Neuronal stem cell (in vitro differentiated cells): ENCODE results near the gene TMTC1.

Experiments used
- DNase-seq: peaks from one replicate; pipeline ENCODE4 v3.0.0-alpha.2; 2013; ENCODE audit warnings: low spot score
- H2AFZ ChIP-seq: one replicate; pipeline ENCODE4 v1.6.1; 2013; ENCODE audit warnings: mild to moderate bottlenecking, low read length, inconsistent platforms
- H2AK5ac ChIP-seq: 2 replicates; pipeline ENCODE4 v1.6.1; 2013; ENCODE audit warnings: low read depth, mild to moderate bottlenecking, inconsistent platforms, low read length, moderate library complexity, mixed read lengths
- H2BK120ac ChIP-seq: 2 replicates; pipeline ENCODE4 v1.6.1; 2013; ENCODE audit warnings: low read depth, mild to moderate bottlenecking, inconsistent platforms, low read length, moderate library complexity, mixed read lengths
- H2BK12ac ChIP-seq: one replicate; pipeline ENCODE4 v1.6.1; 2013; ENCODE audit warnings: low read length, inconsistent platforms
- H2BK15ac ChIP-seq: 2 replicates; pipeline ENCODE4 v1.6.1; 2013; ENCODE audit warnings: mild to moderate bottlenecking, low read length, inconsistent platforms, mixed read lengths
- H2BK5ac ChIP-seq: one replicate; pipeline ENCODE4 v1.6.1; 2013; ENCODE audit warnings: inconsistent platforms, mild to moderate bottlenecking, low read length, moderate library complexity
- H3K14ac ChIP-seq: one replicate; pipeline ENCODE4 v1.6.1; 2013; ENCODE audit warnings: low read length, inconsistent platforms
- H3K18ac ChIP-seq: 2 replicates; pipeline ENCODE4 v1.6.1; 2013; ENCODE audit warnings: low read length, inconsistent platforms
- H3K23ac ChIP-seq: 2 replicates; pipeline ENCODE4 v1.6.1; 2013; ENCODE audit warnings: low read depth, mild to moderate bottlenecking, mixed read lengths, low read length, inconsistent platforms; ENCODE audit not compliant: poor library complexity
- H3K27ac ChIP-seq: replicated peaks from 3 replicates; pipeline ENCODE4 v1.5.1; 2013; ENCODE audit warnings: low read length, inconsistent platforms
- H3K27me3 ChIP-seq, 3 experiments: 2 replicates each; pipeline ENCODE4 v1.6.1; 2013; ENCODE audit warnings: low read length in 3 of 3, mild to moderate bottlenecking in 2 of 3, inconsistent platforms in 1 of 3, low read depth in 1 of 3, mixed read lengths in 1 of 3, moderate library complexity in 1 of 3; ENCODE audit not compliant: control insufficient read depth in 3 of 3, insufficient read depth in 3 of 3
- H3K36me3 ChIP-seq, 2 donors: replicated peaks in 1 of 2; 2 replicates each; pipeline ENCODE4 v1.6.1; 2013; ENCODE audit warnings: low read length in 2 of 2; ENCODE audit not compliant: control insufficient read depth in 2 of 2, insufficient read depth in 2 of 2
- H3K4ac ChIP-seq: 2 replicates; pipeline ENCODE4 v1.6.1; 2013; ENCODE audit warnings: inconsistent platforms, mild to moderate bottlenecking, low read length, moderate library complexity
- H3K4me1 ChIP-seq, 2 donors: 1 replicate in 1 of 2; 2 replicates in 1 of 2; pipeline ENCODE4 v1.6.1; 2013; ENCODE audit warnings: low read length in 2 of 2, low read depth in 1 of 2; ENCODE audit not compliant: control insufficient read depth in 2 of 2, insufficient read depth in 1 of 2
- H3K4me2 ChIP-seq: one replicate; pipeline ENCODE4 v1.6.1; 2013; ENCODE audit warnings: mild to moderate bottlenecking, low read length, inconsistent platforms; ENCODE audit not compliant: insufficient read depth, poor library complexity, severe bottlenecking
- H3K4me3 ChIP-seq, 2 donors: 2 replicates each; pipeline ENCODE4 v1.5.1; 2013; ENCODE audit warnings: low read length in 2 of 2, mild to moderate bottlenecking in 2 of 2, inconsistent platforms in 1 of 2, moderate library complexity in 1 of 2
- H3K79me1 ChIP-seq: one replicate; pipeline ENCODE4 v1.6.1; 2013; ENCODE audit warnings: low read depth, mild to moderate bottlenecking, inconsistent platforms, low read length, moderate library complexity
- H3K9ac ChIP-seq: one replicate; pipeline ENCODE4 v1.6.1; 2013; ENCODE audit warnings: mild to moderate bottlenecking, low read depth, low read length, inconsistent platforms; ENCODE audit not compliant: poor library complexity
- H3K9me3 ChIP-seq, 2 donors: replicated peaks in 1 of 2; 2 replicates each; pipeline versions ENCODE3 to v1.6.1; 2013; ENCODE audit warnings: low read length in 2 of 2, mild to moderate bottlenecking in 2 of 2, inconsistent platforms in 1 of 2, low read depth in 1 of 2, mixed read lengths in 1 of 2, moderate library complexity in 1 of 2; ENCODE audit not compliant: control insufficient read depth in 2 of 2, insufficient read depth in 1 of 2
- H4K8ac ChIP-seq: one replicate; pipeline ENCODE4 v1.6.1; 2013; ENCODE audit warnings: low read depth, mild to moderate bottlenecking, inconsistent platforms, low read length, moderate library complexity
- H4K91ac ChIP-seq: one replicate; pipeline ENCODE4 v1.6.1; 2013; ENCODE audit warnings: low read length, low read depth, mild to moderate bottlenecking, inconsistent platforms; ENCODE audit not compliant: poor library complexity
- WGBS, 2 donors: extraction: QIAGEN DNeasy Blood & Tissue Kit; methylation state at CpG; one replicate each; pipeline ENCODE4 v1.1.7; 2013; ENCODE audit warnings: missing lambda C conversion rate in 2 of 2, mixed read lengths in 1 of 2; ENCODE audit not compliant: insufficient read length in 2 of 2, insufficient replicate concordance in 1 of 2; ENCODE audit errors: extremely low coverage in 2 of 2; 5-methylcytosine and 5-hydroxymethylcytosine counted together

Gene TMTC1

GRCh38 chr12:29612912-29613311, 170.8 kb downstream of the TMTC1 start:
- peaks cover 2 to 24% of the 10 kb centered on the region in 2 donors for H3K36me3 ChIP-seq
- H3K23ac ChIP-seq = no peak overlapping the region
- H3K27ac ChIP-seq = no peak overlapping the region
- no peak overlapping the region for H3K18ac ChIP-seq
- H2BK15ac ChIP-seq = no peak overlapping the region
- no peaks in the 10 kb centered on the region for H3K27me3 ChIP-seq
- H4K91ac ChIP-seq = no peak overlapping the region
- no peak overlapping the region for H4K8ac ChIP-seq
- no peak overlapping the region for H3K4me2 ChIP-seq
- H2BK12ac ChIP-seq = no peak overlapping the region
- no peak overlapping the region for H2BK120ac ChIP-seq
- no peaks in the 10 kb centered on the region for H3K9me3 ChIP-seq
- H3K79me1 ChIP-seq = no peaks in the 10 kb centered on the region
- H3K4me3 ChIP-seq = no peak overlapping the region
- no peak overlapping the region for H3K4ac ChIP-seq
- H3K14ac ChIP-seq = no peak overlapping the region
- no peak for DNase-seq
- H2AFZ ChIP-seq = no peak overlapping the region
- H2BK5ac ChIP-seq = no peak overlapping the region
- no peak overlapping the region for H3K9ac ChIP-seq
- H2AK5ac ChIP-seq = no peak overlapping the region
- no peaks in the 10 kb centered on the region for H3K4me1 ChIP-seq

GRCh38 chr12:29611906-29612305, 171.8 kb downstream of the TMTC1 start:
- H2BK120ac ChIP-seq = no peak overlapping the region
- no peak overlapping the region for H3K4me3 ChIP-seq
- H4K91ac ChIP-seq = no peak overlapping the region
- no peaks in the 10 kb centered on the region for H3K9me3 ChIP-seq
- no peak overlapping the region for H3K4me2 ChIP-seq
- H3K9ac ChIP-seq = no peak overlapping the region
- H3K4me1 ChIP-seq = no peaks in the 10 kb centered on the region
- DNase-seq = no peak
- H3K4ac ChIP-seq = no peak overlapping the region
- WGBS, 2 donors = no CpG with 5 or more reads among the region's 3 CpGs
- no peak overlapping the region for H3K18ac ChIP-seq
- H2BK15ac ChIP-seq = no peak overlapping the region
- no peak overlapping the region for H2BK5ac ChIP-seq
- no peak overlapping the region for H2BK12ac ChIP-seq
- H3K23ac ChIP-seq = no peak overlapping the region
- no peaks in the 10 kb centered on the region for H3K79me1 ChIP-seq
- H3K36me3 ChIP-seq = peaks cover 2 to 24% of the 10 kb centered on the region in 2 donors
- no peak overlapping the region for H2AK5ac ChIP-seq
- H2AFZ ChIP-seq = no peak overlapping the region
- no peaks in the 10 kb centered on the region for H3K27me3 ChIP-seq
- H3K14ac ChIP-seq = no peak overlapping the region
- H3K27ac ChIP-seq = no peak overlapping the region
- no peak overlapping the region for H4K8ac ChIP-seq

DNA sequence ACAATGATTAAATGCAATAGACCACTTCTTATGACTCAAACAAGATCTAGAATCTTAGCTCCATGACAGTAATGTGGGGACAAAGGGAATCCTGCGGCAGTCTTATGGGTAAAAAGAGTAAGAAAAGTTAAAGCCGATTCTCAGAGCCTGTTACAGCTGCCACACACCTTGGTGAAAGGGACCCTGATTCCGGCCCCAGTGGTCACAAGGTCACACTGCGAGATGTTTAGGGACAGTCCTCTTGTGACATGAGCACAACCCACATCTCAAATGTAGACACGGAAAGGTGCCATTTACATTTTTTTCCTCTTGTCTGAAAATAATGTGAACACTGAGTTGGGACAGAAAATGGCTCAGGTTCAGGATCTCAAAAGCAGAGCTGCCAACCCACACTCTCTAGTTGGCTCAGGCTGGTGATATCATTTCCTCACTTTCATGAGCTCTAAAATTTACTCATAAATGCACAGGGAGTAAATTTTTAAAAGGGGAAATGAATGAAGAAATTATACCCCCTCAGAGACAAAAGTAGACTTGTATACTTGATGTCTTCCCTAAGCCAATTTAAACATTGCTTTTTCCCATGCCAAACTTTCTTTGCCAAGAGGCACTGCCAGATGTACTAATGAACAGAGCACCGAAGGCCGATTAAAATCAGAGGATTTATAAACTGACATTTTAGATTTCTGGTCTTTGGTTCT, 173.1 kb downstream of the TMTC1 start:
- no peak overlapping the region for H3K23ac ChIP-seq
- no peak overlapping the region for H3K14ac ChIP-seq
- no peaks in the 10 kb centered on the region for H3K79me1 ChIP-seq
- H4K8ac ChIP-seq = no peak overlapping the region
- H3K9me3 ChIP-seq = no peaks in the 10 kb centered on the region
- DNase-seq = no peak
- H3K9ac ChIP-seq = no peak overlapping the region
- H3K27ac ChIP-seq = no peak overlapping the region
- no peak overlapping the region for H2AFZ ChIP-seq
- no peak overlapping the region for H3K4me2 ChIP-seq
- H4K91ac ChIP-seq = no peak overlapping the region
- H3K18ac ChIP-seq = no peak overlapping the region
- H2BK5ac ChIP-seq = no peak overlapping the region
- no peak overlapping the region for H2AK5ac ChIP-seq
- no peak overlapping the region for H2BK120ac ChIP-seq
- peaks cover 0 to 3% of the 10 kb centered on the region in 2 donors for H3K4me1 ChIP-seq
- no peak overlapping the region for H3K4me3 ChIP-seq
- no peak overlapping the region for H3K4ac ChIP-seq
- peaks cover 2 to 24% of the 10 kb centered on the region in 2 donors for H3K36me3 ChIP-seq
- H2BK15ac ChIP-seq = no peak overlapping the region
- no CpG with 5 or more reads among the region's 7 CpGs for WGBS, 2 donors
- H2BK12ac ChIP-seq = no peak overlapping the region
- no peaks in the 10 kb centered on the region for H3K27me3 ChIP-seq

GRCh38 chr12:29609431-29610215, 174.1 kb downstream of the TMTC1 start:
- H3K14ac ChIP-seq = no peak overlapping the region
- H4K91ac ChIP-seq = no peak overlapping the region
- no peak overlapping the region for H4K8ac ChIP-seq
- H3K4ac ChIP-seq = no peak overlapping the region
- no peak overlapping the region for H2BK12ac ChIP-seq
- peaks cover 0 to 3% of the 10 kb centered on the region in 2 donors for H3K4me1 ChIP-seq
- H3K27me3 ChIP-seq = no peaks in the 10 kb centered on the region
- H3K23ac ChIP-seq = no peak overlapping the region
- H3K4me2 ChIP-seq = no peak overlapping the region
- no peak overlapping the region for H2BK5ac ChIP-seq
- no CpG with 5 or more reads among the region's 12 CpGs for WGBS, 2 donors
- no peak overlapping the region for H2BK120ac ChIP-seq
- no peak overlapping the region for H3K4me3 ChIP-seq
- H2BK15ac ChIP-seq = no peak overlapping the region
- no peak overlapping the region for H2AFZ ChIP-seq
- H3K9ac ChIP-seq = no peak overlapping the region
- H3K79me1 ChIP-seq = no peaks in the 10 kb centered on the region
- H2AK5ac ChIP-seq = no peak overlapping the region
- H3K36me3 ChIP-seq = peaks cover 2 to 24% of the 10 kb centered on the region in 2 donors
- H3K27ac ChIP-seq = no peak overlapping the region
- H3K18ac ChIP-seq = no peak overlapping the region
- no peaks in the 10 kb centered on the region for H3K9me3 ChIP-seq
- no peak for DNase-seq
